HG03378 (cell line): ENCODE data around the gene RACGAP1.

ENCODE experiments used
- ATAC-seq: cut with Tn5 transposase; IDR thresholded peaks from one replicate; pipeline ENCODE4 v1.9.1; 2021; ENCODE audit warnings: mild to moderate bottlenecking, moderate library complexity; ENCODE audit not compliant: unreplicated experiment

The RACGAP1 gene

GRCh38 chr12:49944046-49944445, 81.2 kb downstream of the RACGAP1 start:
- no peak for ATAC-seq

GRCh38 chr12:49943625-49943960, 81.7 kb downstream of the RACGAP1 start:
- ATAC-seq = no peak

- ATAC-seq = no peak
Observed at GRCh38 chr12:49942921-49943624, 82.2 kb downstream of the RACGAP1 start.

GRCh38 chr12:49942512-49942893, 82.8 kb downstream of the RACGAP1 start:
- no peak for ATAC-seq

GRCh38 chr12:49941556-49942511, 83.5 kb downstream of the RACGAP1 start:
- ATAC-seq = no peak

GRCh38 chr12:49939707-49940106, 85.6 kb downstream of the RACGAP1 start:
- ATAC-seq = no peak

GRCh38 chr12:49939307-49939706, 86.0 kb downstream of the RACGAP1 start:
- no peak for ATAC-seq
